GM19238 (cell line): ENCODE data around the gene ATXN3L.
"Not testable (repeated sequence)": the region's sequence is repeated elsewhere in the genome, so short reads cannot be mapped to it uniquely, and the experiment has no call there.

Experiments
- DNase-seq: peaks from one replicate; pipeline ENCODE4 v3.0.0; 2011; ENCODE audit warnings: low spot score; ENCODE audit not compliant: insufficient read length

ATXN3L gene

GRCh38 chrX:13307041-13307440 is 12.8 kb downstream of the ATXN3L start:
- DNase-seq, result no peak

GRCh38 chrX:13305108-13305507 is 14.7 kb downstream of the ATXN3L start:
- no peak for DNase-seq

DNA sequence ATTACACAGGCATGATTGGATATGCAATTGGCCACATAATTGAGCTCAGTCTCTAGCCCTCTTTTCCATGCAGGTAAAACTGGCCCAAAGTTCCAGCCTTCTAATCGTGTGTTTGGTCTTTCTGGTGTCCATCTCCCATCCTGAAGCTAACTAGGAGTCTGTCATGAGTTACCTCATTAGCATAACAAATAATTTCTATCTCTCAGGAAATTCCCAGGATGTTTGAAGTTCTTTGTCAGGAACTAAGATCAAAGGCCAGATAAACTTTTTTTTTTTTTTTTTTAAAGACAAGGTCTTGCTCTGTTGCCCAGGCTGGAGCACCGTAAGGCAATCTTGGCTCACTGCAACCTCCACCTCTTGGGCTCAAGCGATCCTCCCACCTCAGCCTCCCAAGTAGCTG is 15.8 kb downstream of the ATXN3L start:
- DNase-seq, result no peak

- not testable (repeated sequence) for DNase-seq
These were observed 16.6 kb downstream of the ATXN3L start for GRCh38 chrX:13303248-13303647.

DNA sequence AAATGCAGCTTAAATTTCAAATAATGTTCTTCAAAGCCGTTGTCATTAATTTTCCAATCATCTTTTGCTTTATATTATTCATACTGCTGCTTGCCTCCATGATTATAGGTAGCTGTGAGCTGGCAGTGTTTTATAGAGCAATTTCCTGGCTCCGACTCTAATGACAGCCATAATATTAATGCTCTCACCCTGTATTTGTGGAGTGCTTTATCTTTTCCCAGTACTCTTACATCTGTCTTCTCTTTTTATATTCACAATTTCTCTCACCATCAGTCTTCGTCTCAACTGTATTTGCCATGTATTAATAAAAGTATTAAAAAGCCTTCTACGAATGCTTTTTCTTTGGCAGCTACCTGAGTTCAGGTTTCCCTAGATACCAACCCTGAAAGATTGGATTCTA is 21.0 kb downstream of the ATXN3L start:
- DNase-seq, result no peak

DNA sequence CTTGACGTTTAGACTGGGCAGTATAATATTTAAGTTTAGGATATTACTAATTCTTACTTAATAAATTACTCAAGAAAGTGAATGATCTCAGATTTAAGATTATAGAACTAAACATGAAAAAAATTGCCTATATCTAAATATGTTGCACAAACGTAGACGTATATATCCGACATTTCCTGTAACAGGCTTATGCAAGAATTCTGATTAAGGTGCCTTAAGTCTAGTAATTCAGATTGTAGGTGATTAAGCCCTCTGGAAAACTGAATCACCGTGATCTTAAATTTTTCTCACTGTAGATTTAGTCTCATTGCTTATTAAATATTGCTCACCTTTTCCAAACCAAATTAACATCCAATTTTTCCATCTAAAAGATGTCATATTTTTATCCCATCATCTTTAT is 24.0 kb downstream of the ATXN3L start:
- no peak for DNase-seq

- no peak for DNase-seq
These were observed 26.2 kb downstream of the ATXN3L start for GRCh38 chrX:13293700-13294099.

- DNase-seq, result no peak
These were observed 28.8 kb downstream of the ATXN3L start for GRCh38 chrX:13290891-13291614.

GRCh38 chrX:13288671-13289070 is 31.2 kb downstream of the ATXN3L start:
- DNase-seq, result no peak

DNA sequence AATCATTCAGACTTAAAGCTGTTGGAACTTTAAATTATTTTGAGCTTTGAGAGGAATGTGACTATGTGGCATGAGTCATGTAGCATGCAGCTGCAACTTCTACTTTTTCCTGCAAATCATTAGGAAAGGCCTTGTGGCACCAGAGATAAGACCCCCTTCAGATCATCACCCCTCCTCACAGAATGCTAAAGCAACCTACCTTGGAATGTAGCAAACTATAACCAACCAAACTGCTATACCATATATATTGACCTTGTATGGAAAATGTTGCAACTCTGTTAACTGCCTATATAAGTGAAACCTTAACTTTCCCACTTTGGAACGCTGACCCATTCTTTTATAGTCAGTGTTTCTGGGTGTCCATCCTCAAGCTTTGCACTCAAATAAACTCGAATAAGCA is 32.0 kb downstream of the ATXN3L start:
- DNase-seq, result no peak

DNA sequence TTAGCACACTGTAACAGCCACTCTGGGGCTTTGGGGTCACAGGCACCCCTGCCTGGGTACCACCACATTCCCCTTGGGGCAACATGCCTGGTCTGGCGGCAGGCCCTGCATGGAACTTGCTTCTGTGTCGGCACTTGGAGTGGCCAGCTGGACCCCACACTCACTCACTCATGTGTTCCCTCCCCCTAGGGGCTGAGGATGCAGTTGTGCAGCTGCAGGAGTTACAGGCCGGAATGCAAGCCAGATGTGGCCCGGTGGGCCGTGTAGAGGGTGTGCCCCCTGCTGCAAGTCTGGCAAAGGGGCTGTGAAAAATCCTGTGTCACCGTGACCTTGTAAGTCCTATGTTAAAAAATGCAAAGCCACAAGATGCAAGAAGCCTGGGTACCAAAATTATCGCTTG is 34.2 kb downstream of the ATXN3L start:
- DNase-seq, result no peak

DNA sequence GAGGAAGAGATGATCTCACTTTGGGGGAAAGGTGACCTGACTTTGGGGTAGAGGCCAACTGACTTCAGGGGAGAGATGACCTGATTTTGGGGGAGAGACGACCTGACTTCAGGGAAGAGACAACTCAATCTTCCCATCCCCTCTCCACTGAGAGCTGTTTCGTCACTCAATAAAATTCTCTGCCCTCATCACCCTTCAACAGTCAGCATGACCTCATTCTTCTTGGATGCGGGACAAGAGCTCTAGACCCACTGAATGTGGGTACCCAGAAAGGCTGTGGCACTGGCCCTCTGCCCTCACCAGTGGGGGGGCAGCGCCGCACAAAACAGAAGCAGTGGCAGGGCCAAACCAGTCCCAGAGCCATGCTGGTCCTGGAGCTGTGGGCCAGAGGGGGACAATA is 34.6 kb downstream of the ATXN3L start:
- DNase-seq, result no peak

DNA sequence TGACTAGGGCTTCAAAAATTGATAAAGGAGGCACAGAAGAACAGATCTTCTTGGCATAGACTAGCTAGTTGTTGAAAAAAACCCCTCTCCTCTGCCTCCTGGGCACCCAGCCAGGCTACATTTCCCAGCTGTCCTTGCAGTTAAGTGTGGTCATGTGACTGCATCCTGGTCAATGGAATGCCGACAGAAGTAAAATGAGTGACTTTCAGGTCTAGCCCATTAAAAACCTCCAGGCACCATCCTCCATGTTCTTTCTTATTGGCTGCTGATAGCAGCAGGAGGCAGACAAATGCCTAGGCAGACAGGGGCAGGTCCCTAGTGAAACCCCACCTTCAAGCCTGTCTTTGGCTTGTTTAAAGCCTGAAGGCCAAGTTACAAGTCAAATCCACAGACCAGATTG is 35.3 kb downstream of the ATXN3L start:
- no peak for DNase-seq

- no peak for DNase-seq
These were observed 35.8 kb downstream of the ATXN3L start for GRCh38 chrX:13283950-13284546.

DNA sequence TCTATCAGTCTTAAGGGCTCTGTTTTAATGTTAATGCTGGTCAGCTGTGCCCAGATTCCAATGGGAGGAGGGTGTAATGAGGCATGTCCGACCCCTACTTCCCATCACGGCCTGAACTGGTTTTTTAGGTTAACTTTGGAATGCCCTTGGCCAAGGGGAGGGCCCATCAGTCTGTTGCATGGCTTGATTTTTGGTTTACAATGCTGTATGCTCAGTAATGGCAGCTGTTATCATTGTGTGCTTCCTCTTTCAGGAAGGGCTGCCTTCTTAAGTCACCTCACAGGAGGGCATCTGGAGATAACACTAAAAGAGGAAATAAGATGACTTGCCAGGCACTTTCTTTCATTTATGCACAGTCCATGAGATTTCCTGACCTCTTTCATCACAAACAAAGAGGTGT is 36.3 kb downstream of the ATXN3L start:
- no peak for DNase-seq

DNA sequence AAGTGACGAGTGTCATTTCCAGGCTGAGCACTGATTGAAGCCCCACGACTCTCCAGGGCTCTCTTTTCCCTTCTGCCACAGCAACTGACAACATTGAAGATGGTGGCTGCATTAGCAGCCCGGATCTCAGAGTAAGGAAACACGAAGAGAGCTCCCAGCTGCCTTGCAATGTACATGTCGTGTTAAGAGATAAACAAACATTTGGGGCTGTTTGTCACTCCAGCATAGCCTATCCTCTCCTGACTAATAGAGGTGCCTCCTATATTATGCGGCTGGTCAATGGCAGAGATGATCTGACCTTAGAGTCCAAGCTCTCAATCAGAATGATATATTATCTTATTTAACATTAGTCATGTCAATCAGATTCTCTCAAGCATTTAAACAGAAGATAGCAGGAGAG is 38.6 kb downstream of the ATXN3L start:
- no peak for DNase-seq

GRCh38 chrX:13279279-13280018 is 40.4 kb downstream of the ATXN3L start:
- DNase-seq, result no peak

GRCh38 chrX:13277539-13277938 is 42.3 kb downstream of the ATXN3L start:
- DNase-seq, result no peak

- DNase-seq, result no peak
These were observed 42.9 kb downstream of the ATXN3L start for GRCh38 chrX:13276991-13277390.

GRCh38 chrX:13275031-13275430 is 44.8 kb downstream of the ATXN3L start:
- no peak for DNase-seq

DNA sequence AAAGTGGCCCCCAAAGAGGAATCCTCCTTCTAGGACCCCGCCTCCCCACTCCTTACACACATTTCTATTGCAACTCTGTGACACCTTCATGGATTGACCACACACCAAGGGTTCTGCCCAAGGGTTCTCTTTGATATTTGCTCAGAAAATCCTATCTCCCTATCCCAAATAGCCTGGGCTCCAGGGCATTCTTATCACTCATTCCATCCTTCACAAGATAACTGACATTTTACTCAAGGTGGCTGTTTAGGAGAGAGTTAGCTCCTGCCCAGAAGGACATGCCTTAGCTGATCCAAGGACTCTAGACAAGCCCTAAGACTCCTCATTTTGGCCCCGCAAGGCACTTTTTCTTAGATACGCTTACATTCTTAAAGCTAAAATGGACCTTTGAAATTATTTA is 47.4 kb downstream of the ATXN3L start:
- no peak for DNase-seq

GRCh38 chrX:13271511-13271910 is 48.3 kb downstream of the ATXN3L start:
- no peak for DNase-seq

- no peak for DNase-seq
These were observed 49.5 kb downstream of the ATXN3L start for GRCh38 chrX:13270360-13270759.
